ENCODE measurements around the gene ABCC1.

DNA sequence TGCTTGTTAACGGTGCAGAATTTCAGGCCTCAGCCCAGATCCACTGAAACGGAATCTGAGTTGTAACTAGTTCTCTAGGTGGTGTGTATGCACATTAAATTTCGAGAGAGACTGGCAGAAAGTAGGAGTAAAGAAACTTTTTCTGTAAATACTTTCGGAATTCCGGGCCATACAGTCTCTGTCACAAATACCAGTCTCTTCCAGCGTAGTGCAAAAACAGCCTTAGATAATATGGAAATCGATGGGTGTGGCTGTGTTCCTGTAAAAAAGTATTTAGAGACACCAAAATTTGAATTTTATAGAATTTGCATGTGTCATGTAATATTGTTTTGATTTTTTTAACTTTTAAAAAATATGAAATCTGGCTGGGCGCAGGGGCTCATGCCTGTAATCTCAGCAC, 109.7 kb downstream of the ABCC1 start:
- TF ChIP-seq, protein P1, sequence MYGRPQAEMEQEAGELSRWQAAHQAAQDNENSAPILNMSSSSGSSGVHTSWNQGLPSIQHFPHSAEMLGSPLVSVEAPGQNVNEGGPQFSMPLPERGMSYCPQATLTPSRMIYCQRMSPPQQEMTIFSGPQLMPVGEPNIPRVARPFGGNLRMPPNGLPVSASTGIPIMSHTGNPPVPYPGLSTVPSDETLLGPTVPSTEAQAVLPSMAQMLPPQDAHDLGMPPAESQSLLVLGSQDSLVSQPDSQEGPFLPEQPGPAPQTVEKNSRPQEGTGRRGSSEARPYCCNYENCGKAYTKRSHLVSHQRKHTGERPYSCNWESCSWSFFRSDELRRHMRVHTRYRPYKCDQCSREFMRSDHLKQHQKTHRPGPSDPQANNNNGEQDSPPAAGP (tag by site-specific recombination; IDR thresholded peaks at IDR 0.05): no peak
- TF ChIP-seq ZNF621 (tag by site-specific recombination; IDR thresholded peaks at IDR 0.05) (no peak), ZNF354C (tag by site-specific recombination; IDR thresholded peaks at IDR 0.05; ENCODE audit: borderline replicate concordance, low read depth) (no peak), ZBTB21 (tag by site-specific recombination; IDR thresholded peaks at IDR 0.05) (no peak), MYNN (tag by site-specific recombination; IDR thresholded peaks at IDR 0.05; ENCODE audit: borderline replicate concordance) (no peak), ZNF16 (tag by site-specific recombination; IDR thresholded peaks at IDR 0.05; ENCODE audit: low read depth) (no peak), ZNF302 (tag by site-specific recombination; IDR thresholded peaks at IDR 0.05; ENCODE audit: low read depth) (no peak), ZNF239 (tag by site-specific recombination; IDR thresholded peaks at IDR 0.05) (no peak)
- TF ChIP-seq, protein P2, sequence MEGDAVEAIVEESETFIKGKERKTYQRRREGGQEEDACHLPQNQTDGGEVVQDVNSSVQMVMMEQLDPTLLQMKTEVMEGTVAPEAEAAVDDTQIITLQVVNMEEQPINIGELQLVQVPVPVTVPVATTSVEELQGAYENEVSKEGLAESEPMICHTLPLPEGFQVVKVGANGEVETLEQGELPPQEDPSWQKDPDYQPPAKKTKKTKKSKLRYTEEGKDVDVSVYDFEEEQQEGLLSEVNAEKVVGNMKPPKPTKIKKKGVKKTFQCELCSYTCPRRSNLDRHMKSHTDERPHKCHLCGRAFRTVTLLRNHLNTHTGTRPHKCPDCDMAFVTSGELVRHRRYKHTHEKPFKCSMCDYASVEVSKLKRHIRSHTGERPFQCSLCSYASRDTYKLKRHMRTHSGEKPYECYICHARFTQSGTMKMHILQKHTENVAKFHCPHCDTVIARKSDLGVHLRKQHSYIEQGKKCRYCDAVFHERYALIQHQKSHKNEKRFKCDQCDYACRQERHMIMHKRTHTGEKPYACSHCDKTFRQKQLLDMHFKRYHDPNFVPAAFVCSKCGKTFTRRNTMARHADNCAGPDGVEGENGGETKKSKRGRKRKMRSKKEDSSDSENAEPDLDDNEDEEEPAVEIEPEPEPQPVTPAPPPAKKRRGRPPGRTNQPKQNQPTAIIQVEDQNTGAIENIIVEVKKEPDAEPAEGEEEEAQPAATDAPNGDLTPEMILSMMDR (tag by site-specific recombination; IDR thresholded peaks at IDR 0.05): no peak
- TF ChIP-seq, protein P3, sequence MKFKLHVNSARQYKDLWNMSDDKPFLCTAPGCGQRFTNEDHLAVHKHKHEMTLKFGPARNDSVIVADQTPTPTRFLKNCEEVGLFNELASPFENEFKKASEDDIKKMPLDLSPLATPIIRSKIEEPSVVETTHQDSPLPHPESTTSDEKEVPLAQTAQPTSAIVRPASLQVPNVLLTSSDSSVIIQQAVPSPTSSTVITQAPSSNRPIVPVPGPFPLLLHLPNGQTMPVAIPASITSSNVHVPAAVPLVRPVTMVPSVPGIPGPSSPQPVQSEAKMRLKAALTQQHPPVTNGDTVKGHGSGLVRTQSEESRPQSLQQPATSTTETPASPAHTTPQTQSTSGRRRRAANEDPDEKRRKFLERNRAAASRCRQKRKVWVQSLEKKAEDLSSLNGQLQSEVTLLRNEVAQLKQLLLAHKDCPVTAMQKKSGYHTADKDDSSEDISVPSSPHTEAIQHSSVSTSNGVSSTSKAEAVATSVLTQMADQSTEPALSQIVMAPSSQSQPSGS (tag by site-specific recombination; IDR thresholded peaks at IDR 0.05; ENCODE audit: low read depth): no peak
- TF ChIP-seq, protein P4, sequence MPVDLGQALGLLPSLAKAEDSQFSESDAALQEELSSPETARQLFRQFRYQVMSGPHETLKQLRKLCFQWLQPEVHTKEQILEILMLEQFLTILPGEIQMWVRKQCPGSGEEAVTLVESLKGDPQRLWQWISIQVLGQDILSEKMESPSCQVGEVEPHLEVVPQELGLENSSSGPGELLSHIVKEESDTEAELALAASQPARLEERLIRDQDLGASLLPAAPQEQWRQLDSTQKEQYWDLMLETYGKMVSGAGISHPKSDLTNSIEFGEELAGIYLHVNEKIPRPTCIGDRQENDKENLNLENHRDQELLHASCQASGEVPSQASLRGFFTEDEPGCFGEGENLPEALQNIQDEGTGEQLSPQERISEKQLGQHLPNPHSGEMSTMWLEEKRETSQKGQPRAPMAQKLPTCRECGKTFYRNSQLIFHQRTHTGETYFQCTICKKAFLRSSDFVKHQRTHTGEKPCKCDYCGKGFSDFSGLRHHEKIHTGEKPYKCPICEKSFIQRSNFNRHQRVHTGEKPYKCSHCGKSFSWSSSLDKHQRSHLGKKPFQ (tag by site-specific recombination; IDR thresholded peaks at IDR 0.05): no peak
- TF ChIP-seq, protein P5, sequence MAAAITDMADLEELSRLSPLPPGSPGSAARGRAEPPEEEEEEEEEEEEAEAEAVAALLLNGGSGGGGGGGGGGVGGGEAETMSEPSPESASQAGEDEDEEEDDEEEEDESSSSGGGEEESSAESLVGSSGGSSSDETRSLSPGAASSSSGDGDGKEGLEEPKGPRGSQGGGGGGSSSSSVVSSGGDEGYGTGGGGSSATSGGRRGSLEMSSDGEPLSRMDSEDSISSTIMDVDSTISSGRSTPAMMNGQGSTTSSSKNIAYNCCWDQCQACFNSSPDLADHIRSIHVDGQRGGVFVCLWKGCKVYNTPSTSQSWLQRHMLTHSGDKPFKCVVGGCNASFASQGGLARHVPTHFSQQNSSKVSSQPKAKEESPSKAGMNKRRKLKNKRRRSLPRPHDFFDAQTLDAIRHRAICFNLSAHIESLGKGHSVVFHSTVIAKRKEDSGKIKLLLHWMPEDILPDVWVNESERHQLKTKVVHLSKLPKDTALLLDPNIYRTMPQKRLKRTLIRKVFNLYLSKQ (tag by site-specific recombination; IDR thresholded peaks at IDR 0.05; ENCODE audit: borderline replicate concordance): no peak
